GM19397 (cell line): ENCODE data around the gene ATP7B.

Experiments
- ATAC-seq: cut with Tn5 transposase; IDR thresholded peaks from one replicate; pipeline ENCODE4 v1.9.1; 2021; ENCODE audit warnings: mild to moderate bottlenecking, moderate library complexity; ENCODE audit not compliant: unreplicated experiment

Gene ATP7B

DNA sequence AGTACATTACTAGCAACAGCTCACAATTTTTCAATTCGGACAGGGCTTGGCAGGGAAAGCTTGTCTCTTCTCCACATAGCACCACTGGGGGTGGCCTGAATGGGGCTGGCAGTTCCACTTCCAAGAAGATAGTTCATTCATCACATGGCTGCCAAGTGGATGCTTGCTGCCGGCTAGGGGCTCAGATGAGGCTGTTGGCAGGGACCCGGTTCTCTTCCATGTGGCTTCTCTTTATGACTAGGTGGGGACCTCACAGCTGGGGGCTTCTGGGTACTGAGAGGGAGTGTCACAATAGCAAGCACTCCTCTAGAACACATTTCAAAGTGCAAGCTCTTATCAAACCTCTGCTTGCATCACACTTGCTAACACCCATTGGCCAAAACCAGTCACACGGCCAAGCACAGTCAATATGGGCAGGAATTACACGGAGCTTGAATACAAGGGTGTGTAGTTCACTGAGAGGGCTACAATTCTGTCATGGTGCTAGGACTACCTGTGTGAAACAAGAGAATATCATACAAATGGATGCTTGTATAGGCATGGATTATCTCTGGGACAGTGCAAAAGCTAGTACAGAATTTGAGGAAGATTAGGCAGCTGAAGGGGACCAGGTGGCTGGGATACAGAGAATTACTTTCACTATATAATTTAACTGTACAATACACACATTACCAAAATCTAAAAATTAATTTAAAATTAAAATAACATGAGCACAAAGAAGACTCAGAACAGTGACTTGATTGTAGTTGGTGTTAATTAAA is 32.3 kb downstream of the ATP7B start:
- no peak for ATAC-seq

DNA sequence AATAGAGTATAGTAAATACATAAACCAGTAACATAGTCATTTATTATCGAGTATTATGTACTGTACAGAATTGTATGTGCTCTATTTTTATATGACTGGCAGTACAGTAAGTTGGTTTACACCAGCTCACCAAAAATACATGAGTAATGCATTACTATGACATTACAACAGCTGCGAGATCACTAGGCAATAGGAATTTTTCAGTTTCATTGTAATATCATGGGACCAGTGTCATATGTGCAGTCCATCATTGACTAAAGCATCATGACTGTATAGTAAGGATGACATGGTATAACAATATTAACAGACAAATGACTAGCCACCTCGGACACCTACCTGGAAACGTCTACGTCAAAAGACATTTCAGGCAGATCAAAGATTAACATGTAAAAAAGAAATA is 33.6 kb downstream of the ATP7B start:
- ATAC-seq: no peak

DNA sequence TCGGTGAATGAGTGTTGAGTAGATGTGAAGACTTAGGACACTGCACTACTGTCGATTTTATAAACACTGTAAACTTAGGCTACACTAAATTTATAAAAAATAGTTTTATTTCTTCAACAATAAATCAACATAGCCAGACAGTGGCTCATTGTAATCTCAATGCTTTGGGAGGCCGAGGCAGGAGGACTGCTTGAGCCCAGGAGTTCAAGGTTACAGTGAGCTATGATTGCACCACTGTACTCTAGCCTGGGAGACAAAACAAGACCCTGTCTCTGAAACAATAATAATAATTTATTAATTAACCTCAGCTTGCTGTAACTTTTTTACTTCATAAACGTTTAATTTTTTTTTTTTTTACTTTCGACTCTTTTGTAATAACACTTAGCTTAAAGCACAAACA is 34.4 kb downstream of the ATP7B start:
- ATAC-seq: no peak

DNA sequence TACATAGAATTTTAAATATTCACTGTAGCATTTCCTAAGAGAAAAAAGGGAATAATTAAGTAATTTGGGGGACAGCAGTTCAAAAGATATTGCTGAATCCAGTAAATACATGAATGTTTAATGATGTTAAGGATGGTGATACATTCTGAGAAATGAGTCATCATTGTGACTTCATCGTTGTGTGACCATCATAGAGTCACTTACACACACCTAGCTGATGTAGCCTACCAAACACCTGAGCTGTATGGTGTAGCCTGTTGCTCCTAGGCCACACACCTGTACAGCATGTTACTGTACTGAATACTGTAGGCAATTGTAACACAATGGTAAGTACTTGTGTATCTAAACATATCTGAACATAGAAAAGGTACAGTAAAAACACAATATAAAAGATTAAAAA is 34.8 kb downstream of the ATP7B start:
- ATAC-seq: no peak

DNA sequence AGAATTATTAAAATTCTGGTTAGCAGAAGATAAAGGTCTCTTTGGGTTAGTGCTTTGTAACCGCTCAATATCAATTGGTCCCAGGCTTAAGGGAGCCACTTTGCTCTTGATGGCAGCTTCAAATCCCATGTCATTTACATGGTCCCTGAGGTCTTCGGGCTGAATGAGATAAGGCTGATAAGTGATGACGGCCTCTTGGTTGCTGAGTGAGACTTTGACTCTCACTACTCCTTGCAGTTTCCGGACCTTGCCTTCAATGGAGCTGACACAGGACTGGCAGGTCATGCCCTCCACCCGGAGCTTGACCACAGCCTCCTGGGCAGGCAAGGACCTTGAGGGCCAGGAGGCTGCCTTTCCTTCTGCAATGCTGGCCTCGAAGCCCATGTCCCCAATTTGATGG is 36.8 kb downstream of the ATP7B start:
- ATAC-seq: no peak

DNA sequence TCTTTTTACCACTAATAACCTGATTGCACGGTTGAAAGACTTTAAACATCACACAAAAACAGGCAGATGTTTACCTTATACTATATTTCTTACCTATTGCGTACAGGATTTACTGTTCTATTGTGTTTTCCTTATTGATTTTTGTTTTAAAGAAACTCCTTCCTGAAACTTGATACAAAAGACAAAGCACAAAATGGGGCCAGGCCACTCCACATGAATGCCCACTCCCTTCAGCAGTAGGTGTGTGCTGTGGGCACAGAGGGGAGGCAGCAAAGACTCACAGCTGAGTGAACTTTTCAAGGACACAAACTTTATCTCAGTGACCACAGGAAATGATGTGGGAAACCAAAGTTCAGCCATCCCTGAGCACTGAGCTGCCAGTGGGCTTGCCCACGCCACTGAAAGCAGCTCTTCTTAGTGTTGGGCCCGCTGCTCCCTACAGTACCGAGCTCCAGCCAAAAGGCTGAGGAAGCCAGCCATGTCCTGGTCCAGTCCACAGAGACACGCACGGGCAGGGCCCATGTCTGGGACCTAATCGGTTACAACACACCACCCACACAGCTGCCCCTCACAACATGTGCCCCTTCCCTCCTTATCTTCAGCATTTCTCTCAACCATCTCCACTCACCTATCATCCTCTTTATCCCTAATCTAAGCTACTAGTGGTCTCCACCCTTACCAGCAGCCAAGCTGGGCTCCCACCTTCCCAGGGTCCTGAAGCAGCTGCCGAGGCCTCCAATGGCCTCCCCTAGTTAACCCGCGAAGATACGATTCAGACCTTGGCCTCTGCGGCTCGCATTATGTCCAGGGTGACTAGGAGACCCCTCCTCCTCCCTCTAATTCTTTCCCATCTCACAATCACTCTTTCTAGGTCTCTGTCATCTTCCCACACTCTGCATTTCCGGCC is 39.5 kb downstream of the ATP7B start:
- ATAC-seq: no peak

DNA sequence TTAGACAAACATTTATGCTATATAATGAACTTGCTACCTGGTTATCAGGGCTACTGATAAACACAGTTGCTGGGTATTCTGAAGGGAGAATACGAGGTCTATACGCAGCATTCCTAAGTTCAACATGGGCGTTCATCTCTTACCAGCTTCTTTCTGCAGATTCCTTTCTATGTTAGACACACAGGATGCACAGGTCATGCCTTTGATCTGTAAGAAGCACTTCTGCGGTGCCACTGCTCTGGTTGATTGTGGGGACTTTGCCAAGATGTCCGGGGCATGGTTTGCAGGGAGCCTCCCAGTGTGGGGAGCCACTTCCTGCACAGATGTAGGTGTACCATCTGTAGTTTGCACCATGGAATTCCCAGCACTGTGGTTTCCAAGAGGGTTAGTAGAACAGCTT is 40.9 kb downstream of the ATP7B start:
- no peak for ATAC-seq

DNA sequence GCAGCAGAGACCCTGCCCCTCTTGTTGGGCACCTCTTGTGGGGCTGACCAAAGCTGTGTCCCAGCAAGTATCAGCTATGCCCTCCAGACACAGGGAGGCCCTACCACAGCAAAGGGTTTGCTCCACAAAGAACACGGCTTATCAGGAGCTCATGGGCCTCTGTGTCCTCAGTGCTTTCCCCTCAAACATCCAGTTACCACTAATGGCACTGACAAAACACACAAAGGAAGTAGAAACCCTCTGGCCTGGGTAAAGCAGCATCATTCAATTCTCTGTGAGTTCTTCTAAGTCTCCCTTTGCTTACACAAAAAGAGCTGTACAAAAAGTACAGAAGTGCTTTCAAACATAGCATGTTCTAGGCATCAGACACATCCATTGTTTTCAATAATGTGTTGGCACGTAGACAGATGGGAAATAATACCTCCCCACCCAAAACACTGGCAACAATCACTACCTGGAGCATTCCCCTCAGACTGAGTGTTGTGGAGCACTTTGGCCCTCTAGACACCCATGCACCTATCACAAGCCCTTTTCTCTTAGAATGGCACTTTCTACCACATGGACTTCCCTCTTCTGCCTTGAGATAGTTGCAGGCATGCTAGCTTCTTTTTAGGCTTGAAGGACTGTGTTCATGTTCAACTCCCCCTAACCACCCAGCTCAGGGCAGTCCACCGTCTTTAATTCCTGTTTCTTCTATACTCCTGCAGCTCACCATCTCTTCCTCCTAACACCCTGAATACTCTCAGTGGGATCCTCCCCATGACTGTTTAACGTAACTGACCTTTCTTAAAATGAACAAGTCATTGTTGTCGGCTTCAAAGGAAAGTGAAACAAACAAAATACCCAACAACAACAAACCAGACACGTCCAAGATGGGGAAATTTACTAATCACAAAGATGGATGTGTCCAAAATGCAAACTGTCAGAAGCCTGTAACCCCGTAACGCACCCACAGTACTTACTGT is 43.5 kb downstream of the ATP7B start:
- no peak for ATAC-seq

DNA sequence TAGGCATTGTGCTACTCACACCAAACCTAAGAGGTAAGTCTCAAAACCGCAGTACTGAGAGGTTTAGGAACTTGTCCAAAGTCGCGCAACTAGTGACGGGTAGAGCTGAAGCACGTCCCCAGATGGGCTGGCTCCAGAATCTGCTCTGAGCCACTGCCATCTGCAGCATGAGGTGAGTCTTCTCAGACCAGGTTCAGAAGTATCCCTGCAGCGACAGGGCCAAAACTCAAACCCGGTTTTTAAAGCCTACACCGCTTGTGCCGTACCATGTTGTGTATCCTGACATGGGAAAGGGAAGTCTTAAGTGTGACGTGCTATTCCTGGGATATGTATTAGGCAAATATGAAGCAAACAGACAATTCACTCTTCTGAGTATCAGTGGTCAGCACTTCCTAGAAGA is 45.1 kb downstream of the ATP7B start:
- ATAC-seq: no peak

DNA sequence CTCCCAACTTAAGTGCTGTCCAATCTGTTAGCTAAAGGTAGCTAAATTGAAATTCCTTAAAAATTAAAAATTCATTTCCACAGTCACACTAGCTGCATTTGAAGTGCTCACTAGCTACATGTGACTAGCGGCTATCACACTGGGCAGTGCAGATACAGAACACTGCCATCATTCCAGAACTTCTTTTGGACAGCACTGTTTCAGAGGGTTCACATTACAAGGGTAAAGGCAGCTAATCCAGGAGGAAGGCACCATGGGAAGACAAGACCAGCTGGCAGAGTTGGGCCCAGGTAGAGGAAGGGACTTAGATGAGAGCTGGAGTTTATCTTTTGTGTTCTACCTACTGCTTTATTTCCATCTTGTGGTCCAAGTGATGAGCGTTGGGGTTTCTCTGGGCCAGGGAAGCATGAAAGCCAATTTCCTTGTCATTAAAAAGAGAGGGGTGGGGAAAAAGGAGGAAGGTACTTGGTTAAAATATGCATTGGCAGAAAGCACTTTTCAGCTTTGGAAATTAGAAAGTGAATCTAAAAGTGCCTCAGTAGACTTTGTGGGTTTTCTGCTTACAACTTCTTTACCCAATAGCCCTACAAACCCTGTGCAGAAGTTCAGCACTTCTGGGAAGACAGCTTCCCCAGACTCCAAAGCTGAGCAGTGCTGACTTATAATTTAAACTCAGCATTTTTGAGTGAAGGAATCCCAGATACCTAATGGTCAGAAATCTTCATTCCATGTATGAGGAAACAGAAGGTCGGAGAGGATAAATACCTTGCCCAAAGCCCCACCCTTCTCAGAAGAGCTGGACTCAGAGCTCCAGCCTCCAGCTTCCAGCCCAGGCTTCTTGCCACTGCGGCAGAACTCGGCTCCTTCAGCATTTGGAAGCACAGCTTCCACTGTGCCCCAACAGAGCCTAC is 49.5 kb downstream of the ATP7B start:
- no peak for ATAC-seq

DNA sequence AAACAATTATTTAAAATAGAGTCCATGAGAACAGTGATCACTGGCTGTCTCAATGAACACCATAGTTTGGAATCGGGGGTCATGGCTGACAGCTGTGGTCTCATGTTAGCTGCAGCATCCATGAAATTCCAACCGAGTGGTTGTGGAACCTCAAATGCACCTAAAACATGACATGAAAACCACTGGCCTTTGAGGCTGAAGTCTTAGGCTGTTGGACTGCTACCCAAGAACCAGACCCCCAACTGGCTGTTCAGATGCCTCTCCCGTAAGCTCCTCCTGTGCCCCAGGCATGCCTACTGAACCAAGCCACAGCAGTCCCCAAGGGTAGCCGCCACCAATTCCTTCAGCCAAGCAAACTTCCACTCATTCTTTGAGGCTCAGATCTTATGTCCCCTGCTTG is 50.5 kb downstream of the ATP7B start:
- no peak for ATAC-seq

DNA sequence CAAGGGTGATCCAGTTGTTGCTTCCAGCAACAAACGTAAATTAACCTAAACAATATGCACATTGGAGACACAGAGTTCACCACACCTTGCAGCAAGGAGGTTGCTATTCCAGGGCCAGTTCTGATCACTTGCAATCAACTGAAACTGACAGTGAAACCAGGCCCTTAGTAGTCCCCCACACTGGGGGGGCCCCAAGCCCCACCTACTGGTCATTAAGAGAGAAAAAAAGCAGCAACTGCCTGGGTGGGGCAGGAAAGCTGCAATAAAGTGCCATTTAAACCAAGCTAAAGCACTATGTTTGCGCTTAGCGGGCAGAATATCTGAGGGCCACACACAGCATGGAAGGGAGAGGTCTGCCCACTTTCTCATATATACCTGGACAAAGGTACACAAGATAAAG is 51.5 kb downstream of the ATP7B start:
- ATAC-seq: peak; percentile 78

DNA sequence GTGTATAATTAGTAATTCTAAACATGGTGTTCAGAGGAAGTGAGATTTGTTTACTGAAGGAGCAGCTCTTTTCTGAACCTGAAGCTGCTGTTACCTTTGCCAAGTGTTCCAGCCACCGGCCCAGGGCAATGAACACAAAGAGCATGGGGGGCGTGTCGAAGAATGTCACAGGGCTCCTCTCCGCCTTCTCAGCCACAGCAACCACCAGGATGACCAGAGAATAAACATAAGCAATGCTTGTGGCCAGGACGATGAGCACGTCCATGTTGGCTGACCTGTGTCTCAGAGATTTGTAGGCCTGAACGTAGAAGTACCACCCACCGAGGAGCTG is 53.1 kb downstream of the ATP7B start:
- ATAC-seq: no peak

DNA sequence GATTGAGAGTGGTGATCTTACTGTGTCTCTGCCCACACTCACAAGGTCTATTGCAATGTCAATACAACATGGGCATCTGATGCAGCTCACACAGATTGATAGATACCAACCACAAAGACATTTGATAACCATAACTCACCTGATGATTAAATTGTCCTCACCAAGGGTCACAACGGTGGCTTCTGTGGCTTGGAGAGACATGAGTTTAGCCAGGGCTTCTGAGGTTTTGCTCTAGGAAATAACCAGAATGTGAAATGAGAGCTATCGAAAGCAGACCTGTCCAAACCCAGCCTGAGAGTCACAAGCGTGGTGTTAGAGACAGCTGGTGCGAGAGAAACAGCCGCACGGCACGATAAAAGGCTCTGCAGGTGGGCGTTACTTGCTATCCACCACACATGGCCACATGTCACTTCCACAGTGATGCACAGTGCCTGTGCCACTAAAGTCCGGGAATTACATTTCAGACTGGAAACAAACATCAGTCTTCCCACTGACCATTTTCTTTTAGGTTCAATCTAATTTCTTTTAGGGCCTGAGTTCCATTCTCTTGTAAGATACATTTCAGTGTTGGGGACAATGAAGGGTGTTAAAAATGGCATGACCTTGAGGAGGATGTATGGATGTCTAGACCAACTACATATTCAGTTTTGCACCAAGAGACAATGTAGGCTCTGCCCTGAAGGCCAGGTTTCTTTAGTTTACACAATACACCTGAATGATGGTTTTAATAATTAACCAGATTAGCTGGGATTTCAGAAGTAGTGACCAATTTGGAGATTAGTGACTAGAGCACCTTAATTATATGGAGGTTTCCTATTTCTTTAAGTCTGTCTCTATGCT is 53.7 kb downstream of the ATP7B start:
- ATAC-seq: no peak

DNA sequence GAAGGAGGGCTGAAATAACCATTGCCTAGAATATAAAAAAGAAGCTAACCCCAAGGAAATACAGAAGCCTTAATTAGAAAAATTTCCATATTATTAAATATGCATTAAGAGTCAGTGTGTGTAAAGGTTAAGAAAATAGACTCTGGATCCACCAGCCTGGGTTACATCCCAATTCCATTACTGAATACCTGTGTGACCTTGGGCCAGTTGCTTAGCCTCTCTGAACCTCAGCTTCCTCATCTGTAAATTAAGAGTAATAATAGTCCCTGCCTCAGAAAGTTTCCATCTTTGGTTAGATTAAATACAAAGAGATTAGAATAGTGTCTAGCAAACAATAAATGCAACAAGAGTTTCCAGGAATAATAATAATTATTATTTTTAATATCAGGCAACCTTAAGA is 54.5 kb downstream of the ATP7B start:
- ATAC-seq: no peak

DNA sequence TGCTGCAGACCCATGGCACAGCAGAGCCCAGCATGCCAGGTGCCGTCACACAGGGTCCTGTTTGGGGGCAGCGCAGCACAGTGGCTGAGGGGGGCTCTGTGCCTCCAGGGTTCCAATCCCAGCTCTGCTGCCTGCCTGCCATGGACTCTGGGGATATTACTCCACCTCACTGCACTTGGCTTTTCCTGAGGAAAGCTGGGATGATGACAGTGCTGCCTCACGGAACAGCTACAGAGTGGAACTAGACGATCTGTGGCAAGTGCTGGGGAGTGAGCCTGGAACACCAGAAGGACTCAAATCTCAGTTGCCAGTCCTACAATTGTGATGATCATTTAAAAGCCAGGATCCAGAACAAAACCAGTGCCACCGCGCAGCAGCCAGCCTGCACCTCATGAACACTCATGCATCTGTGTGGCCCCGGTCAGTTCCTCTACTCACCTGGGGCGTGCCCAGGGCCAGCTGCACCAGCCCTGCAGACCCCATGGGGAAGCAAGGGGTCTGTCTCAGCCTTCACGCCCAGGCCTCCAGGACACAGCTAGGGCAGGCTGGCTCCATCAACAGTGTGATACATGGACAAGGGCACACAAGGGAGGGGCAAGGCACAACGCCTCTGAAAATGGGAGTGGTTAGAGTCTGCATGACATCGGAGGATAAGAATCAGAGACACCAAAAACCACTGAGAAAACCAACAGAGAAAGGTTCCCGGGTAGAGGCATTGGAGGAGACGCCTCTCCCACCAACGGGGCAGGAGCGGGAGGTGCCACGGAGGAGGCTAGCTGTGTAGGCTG is 55.2 kb downstream of the ATP7B start:
- ATAC-seq: no peak

DNA sequence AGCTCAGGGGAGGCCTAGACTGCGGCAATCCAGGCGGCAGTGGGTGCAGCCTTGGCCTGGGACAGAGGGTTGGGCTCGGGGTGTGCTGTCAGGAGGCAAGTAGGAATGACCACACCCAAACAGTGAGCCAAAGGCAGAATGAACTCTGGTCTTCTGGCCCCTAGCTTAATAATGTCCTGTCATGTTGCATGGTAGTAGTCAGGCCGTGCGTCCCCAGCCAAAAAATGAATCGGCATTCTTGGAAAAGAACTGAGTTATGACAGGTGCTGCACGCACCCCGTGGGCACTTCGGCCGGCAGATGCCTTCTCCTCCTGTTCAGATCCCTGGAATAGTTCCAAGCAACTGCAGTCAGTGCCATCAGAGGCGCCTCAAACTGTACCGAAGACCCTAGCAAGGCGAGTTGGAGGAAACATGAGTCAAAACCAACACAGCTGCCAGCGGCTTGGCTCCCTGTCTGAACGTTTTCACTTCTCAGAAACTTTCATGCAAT is 55.9 kb downstream of the ATP7B start:
- no peak for ATAC-seq
